Transverse colon (tissue), 4 donors: ENCODE measurements around the gene STARD13. TPM values are rescaled to one million over a fixed set of nuclear protein-coding genes. Genes with fewer than 3 reads are reported as not detected.

Experiments
- DNase-seq: peaks from one replicate; pipeline ENCODE4 v3.0.0-alpha.2; 2019
- H3K27ac ChIP-seq, 4 donors: fragments of 200-600 bp; sonication (generic); 2 replicates each; pipeline ENCODE4 v1.5.1; 2016 to 2018; ENCODE audit warnings: inconsistent platforms in 4 of 4
- H3K27me3 ChIP-seq: fragments of 200-600 bp; sonication (generic); 2 replicates; pipeline ENCODE4 v1.5.1; 2017; ENCODE audit warnings: inconsistent platforms
- H3K36me3 ChIP-seq, 4 donors: fragments of 200-600 bp; sonication (generic); 2 replicates each; pipeline ENCODE4 v1.5.1; 2017 to 2019; ENCODE audit warnings: inconsistent platforms in 4 of 4
- H3K4me1 ChIP-seq, 4 donors: fragments of 200-600 bp; sonication (generic); 2 replicates each; pipeline ENCODE4 v1.5.1; 2017 to 2020; ENCODE audit warnings: inconsistent platforms in 4 of 4
- H3K4me3 ChIP-seq, 4 donors: fragments of 200-600 bp; sonication (generic); 1 replicate in 1 of 4; 2 replicates in 3 of 4; pipeline versions ENCODE4 v1.5.1 to v1.6.1; 2017 to 2019; ENCODE audit warnings: inconsistent platforms in 4 of 4
- H3K9me3 ChIP-seq, 2 donors: fragments of 200-600 bp; sonication (generic); 2 replicates each; pipeline ENCODE4 v1.5.1; 2017 to 2019; ENCODE audit warnings: inconsistent platforms in 2 of 2
- CTCF ChIP-seq, 5 experiments: fragments of 200-600 bp in 3 of 5; fragments of 450-650 bp in 2 of 5; sonication (generic) in 3 of 5; IDR thresholded peaks; 1 replicate in 2 of 5; 2 replicates in 3 of 5; pipeline ENCODE4 v1.5.1; 2016 to 2017; ENCODE audit warnings: antibody characterized with exemption in 5 of 5, inconsistent platforms in 3 of 5, mild to moderate bottlenecking in 2 of 5, moderate library complexity in 1 of 5
- EP300 ChIP-seq: sonication (generic); formaldehyde crosslinking; IDR thresholded peaks from one replicate; pipeline ENCODE4 v1.6.1; 2017; ENCODE audit warnings: antibody characterized with exemption, low read depth
- POLR2A ChIP-seq: fragments of 450-650 bp; IDR thresholded peaks from one replicate; pipeline ENCODE4 v1.6.1; 2016; ENCODE audit warnings: antibody characterized with exemption, mild to moderate bottlenecking, moderate library complexity
- POLR2AphosphoS5 ChIP-seq, 3 donors: sonication (generic); formaldehyde crosslinking; IDR thresholded peaks; one replicate each; pipeline ENCODE4 v1.6.1; 2016; ENCODE audit warnings: antibody characterized with exemption in 3 of 3
- WGBS, 2 donors: methylation state at CpG; one replicate each; pipeline ENCODE4 v1.1.5; 2018; ENCODE audit warnings: low coverage in 1 of 2; 5-methylcytosine and 5-hydroxymethylcytosine counted together
- in situ Hi-C, 4 donors: fragments of 200-750 bp; cut with MboI; loops; one replicate each; pipeline versions ENCODE4 v1.15.0 to v1.15.1; 2017; ENCODE audit warnings: low sequenced_read_pairs in 3 of 4, low pct_ligation_motif_present in 1 of 4, low pct_unique_long_range_greater_than_20kb in 1 of 4
- intact Hi-C: fragments of 100-400 bp; cut with DNase I; formaldehyde crosslinking; loops from one replicate; pipeline ENCODE4 v1.15.1; 2023; ENCODE audit warnings: low total_unique reads
- total RNA-seq, 4 donors: library from RNA; depleted of rRNA; stranded (reverse); fragments of >200 nt; gene quantifications; one replicate each; pipeline ENCODE4 v1.1.0, GENCODE V29; 2016

Gene STARD13
- total RNA-seq, 4 donors from 2014 or later: 18.1 to 107 (median 41.5) TPM

- H3K27me3 ChIP-seq: no peaks in the 10 kb centered on the region
- WGBS, 2 donors: 88% methylated on average over 6 of the region's 6 CpGs
- intact Hi-C loops (no loop called here), in situ Hi-C loops (no loop called here)
- no peak for DNase-seq
- TF ChIP-seq EP300 (no peak), CTCF (IDR thresholded peaks at IDR 0.05) (no peak), POLR2A (no peak), POLR2AphosphoS5 (IDR thresholded peaks at IDR 0.05) (no peak)
- H3K36me3 ChIP-seq: no peaks in the 10 kb centered on the region
- no peak overlapping the region for H3K27ac ChIP-seq
- no peak overlapping the region for H3K4me3 ChIP-seq
- H3K9me3 ChIP-seq: no peaks in the 10 kb centered on the region
- H3K4me1 ChIP-seq: peaks cover 0 to 10% (median 3%) of the 10 kb centered on the region in 4 donors
Measured at GRCh38 chr13:33330483-33330882, 44.9 kb upstream of the STARD13 start.

- no peaks in the 10 kb centered on the region for H3K27me3 ChIP-seq
- WGBS, 2 donors: 83 to 94% methylated on average over 1 of the region's 1 CpG
- H3K9me3 ChIP-seq: no peaks in the 10 kb centered on the region
- TF ChIP-seq CTCF (IDR thresholded peaks at IDR 0.05) (no peak), POLR2A (no peak), EP300 (no peak), POLR2AphosphoS5 (IDR thresholded peaks at IDR 0.05) (no peak)
- peaks cover 0 to 20% (median 10%) of the 10 kb centered on the region in 4 donors for H3K4me1 ChIP-seq
- H3K36me3 ChIP-seq: no peaks in the 10 kb centered on the region
- H3K4me3 ChIP-seq: no peak overlapping the region
- intact Hi-C loops (no loop called here), in situ Hi-C loops (no loop called here)
- no peak for DNase-seq
- H3K27ac ChIP-seq: no peak overlapping the region
Measured at GRCh38 chr13:33328701-33329100, 43.1 kb upstream of the STARD13 start.

GRCh38 chr13:33326723-33327122, 41.2 kb upstream of the STARD13 start:
- Histone ChIP-seq H3K36me3 (no peaks in the 10 kb centered on the region), H3K4me1 (peaks cover 0 to 23% (median 12%) of the 10 kb centered on the region in 4 donors), H3K4me3 (no peak overlapping the region), H3K27ac (peak overlapping the region; percentile 39 to 70 (median 61)), H3K9me3 (no peaks in the 10 kb centered on the region), H3K27me3 (no peaks in the 10 kb centered on the region)
- no peak for TF ChIP-seq POLR2A
- no peak for TF ChIP-seq CTCF (IDR thresholded peaks at IDR 0.05)
- TF ChIP-seq POLR2AphosphoS5 (IDR thresholded peaks at IDR 0.05): no peak
- no peak for TF ChIP-seq EP300
- in situ Hi-C loops (no loop called here), intact Hi-C loops (no loop called here)
- WGBS, 2 donors: 75 to 88% methylated on average over 2 of the region's 2 CpGs
- no peak for DNase-seq

- TF ChIP-seq CTCF (IDR thresholded peaks at IDR 0.05): no peak
- TF ChIP-seq POLR2AphosphoS5 (IDR thresholded peaks at IDR 0.05): no peak
- no peak for TF ChIP-seq EP300
- TF ChIP-seq POLR2A: no peak
- Histone ChIP-seq H3K36me3 (no peaks in the 10 kb centered on the region), H3K27ac (peak overlapping the region; percentile 39 to 70 (median 61)), H3K27me3 (no peaks in the 10 kb centered on the region), H3K4me1 (peaks cover 0 to 23% (median 12%) of the 10 kb centered on the region in 4 donors), H3K9me3 (no peaks in the 10 kb centered on the region), H3K4me3 (peak overlapping the region in 1 of 4 donors; percentile 30)
- 51 to 67% methylated on average over 2 to 3 of the region's 3 CpGs for WGBS, 2 donors
- intact Hi-C loops (no loop called here), in situ Hi-C loops (no loop called here)
- no peak for DNase-seq
Measured at GRCh38 chr13:33326246-33326645, 40.7 kb upstream of the STARD13 start.
